ENCODE measurements around the gene ZRSR2. TPM values are rescaled to one million over a fixed set of nuclear protein-coding genes. Genes with fewer than 3 reads are reported as not detected.

The ZRSR2 gene
- 1.3 and 3.1 TPM in 2 replicates for total RNA-seq

GRCh38 chrX:15789979-15790768 is at the start of gene ZRSR2:
ZRSR2 (plus strand) TSS chrX:15790484; CDS start chrX:15790496, 12 bp downstream.

GRCh38 chrX:15854712-15855567 is 64.7 kb downstream of the ZRSR2 start, which contains the start of gene AP1S2:
AP1S2 (minus strand) TSS chrX:15854813; CDS start chrX:15852524, 2,289 bp downstream.

Other genes with a start within 250 kb of the ZRSR2 start
- not detected in 2 replicates for gene ACE2, start 189.5 kb upstream of the ZRSR2 start, total RNA-seq
- gene CLTRN, start 125.7 kb upstream of the ZRSR2 start, total RNA-seq, result under 0.01 and 0.17 TPM in 2 replicates
- 2.2 and 3.3 TPM in 2 replicates for gene CA5B, start 52.2 kb upstream of the ZRSR2 start, total RNA-seq
- gene AP1S2, start 64.3 kb downstream of the ZRSR2 start, total RNA-seq, result 86.6 and 115 TPM in 2 replicates